Suppressor macrophage (primary cell): ENCODE results near the gene PPP5C.

Source experiments
- DNase-seq, 4 experiments: peaks; one replicate each; pipeline ENCODE4 v3.0.0-alpha.2; 2020 to 2022

Gene PPP5C

GRCh38 chr19:46337487-46337886 is 9.4 kb upstream of the PPP5C start:
- DNase-seq, result no peak

- no peak for DNase-seq
Observed at GRCh38 chr19:46339446-46339845, 7.4 kb upstream of the PPP5C start.

- DNase-seq, result no peak
Observed at GRCh38 chr19:46340051-46340659, 6.7 kb upstream of the PPP5C start.

GRCh38 chr19:46341937-46342336 is 5.0 kb upstream of the PPP5C start:
- DNase-seq, result no peak

- DNase-seq, result peak in 1 of 4 experiments; percentile 28
Observed at GRCh38 chr19:46344363-46344762, 2.5 kb upstream of the PPP5C start.

GRCh38 chr19:46345157-46345556 is 1.7 kb upstream of the PPP5C start:
- DNase-seq, result no peak

GRCh38 chr19:46347572-46347883 is 641 bp downstream of the PPP5C start:
- DNase-seq, result no peak

- DNase-seq, result no peak
Observed at GRCh38 chr19:46347985-46348384, 1.1 kb downstream of the PPP5C start.

GRCh38 chr19:46349311-46349993 is 2.6 kb downstream of the PPP5C start:
- peak in 2 of 4 experiments; percentile 13 to 28 for DNase-seq

- no peak for DNase-seq
Observed at GRCh38 chr19:46350029-46350757, 3.3 kb downstream of the PPP5C start.

- peak; percentile 46 to 75 (median 61) for DNase-seq
Observed at GRCh38 chr19:46350758-46351159, 3.9 kb downstream of the PPP5C start.

- peak in 3 of 4 experiments; percentile 18 to 27 (median 24) for DNase-seq
Observed at GRCh38 chr19:46351241-46352041, 4.6 kb downstream of the PPP5C start.

GRCh38 chr19:46353730-46354528 is 7.0 kb downstream of the PPP5C start:
- no peak for DNase-seq

- DNase-seq, result peak; percentile 40 to 50 (median 47)
Observed at GRCh38 chr19:46355234-46356148, 8.6 kb downstream of the PPP5C start.

- no peak for DNase-seq
Observed at GRCh38 chr19:46356149-46357055, 9.5 kb downstream of the PPP5C start.

- no peak for DNase-seq
Observed at GRCh38 chr19:46357846-46358583, 11.1 kb downstream of the PPP5C start.

GRCh38 chr19:46361915-46362314 is 15.0 kb downstream of the PPP5C start:
- DNase-seq, result no peak

GRCh38 chr19:46364359-46364758 is 17.5 kb downstream of the PPP5C start:
- DNase-seq, result no peak

GRCh38 chr19:46365561-46365960 is 18.7 kb downstream of the PPP5C start:
- no peak for DNase-seq
